CD14-positive monocyte (primary cell): ENCODE data around the gene PLA2G6. TPM values are rescaled to one million over a fixed set of nuclear protein-coding genes. Genes with fewer than 3 reads are reported as not detected.

ENCODE experiments used
- DNase-seq, 3 donors: peaks; one replicate each; pipeline ENCODE4 v3.0.0-alpha.2; 2011 to 2022
- H2AFZ ChIP-seq: 2 replicates; pipeline ENCODE4 v1.6.0; 2012; ENCODE audit warnings: mild to moderate bottlenecking, low read depth, low read length, inconsistent platforms; ENCODE audit not compliant: insufficient read depth, poor library complexity, severe bottlenecking
- H3K27ac ChIP-seq, 2 donors: 1 replicate in 1 of 2; 2 replicates in 1 of 2; pipeline ENCODE4 v1.5.1; 2012 to 2013; ENCODE audit warnings: low read length in 2 of 2, control low read depth in 1 of 2, inconsistent platforms in 1 of 2, low read depth in 1 of 2, mild to moderate bottlenecking in 1 of 2
- H3K27me3 ChIP-seq, 2 donors: one replicate each; pipeline versions ENCODE4 v1.6.0 to v1.6.1; 2011 to 2013; ENCODE audit warnings: low read length in 2 of 2; ENCODE audit not compliant: control insufficient read depth in 2 of 2, insufficient read depth in 2 of 2
- H3K36me3 ChIP-seq, 2 donors: replicated peaks in 1 of 2; 1 replicate in 1 of 2; 2 replicates in 1 of 2; pipeline versions ENCODE4 v1.5.1 to v1.6.1; 2012 to 2013; ENCODE audit warnings: low read length in 2 of 2, control low read depth in 1 of 2, inconsistent platforms in 1 of 2, mild to moderate bottlenecking in 1 of 2; ENCODE audit not compliant: insufficient read depth in 2 of 2, control insufficient read depth in 1 of 2
- H3K4me1 ChIP-seq, 2 donors: 1 replicate in 1 of 2; 2 replicates in 1 of 2; pipeline versions ENCODE4 v1.5.1 to v1.6.1; 2012 to 2013; ENCODE audit warnings: low read length in 2 of 2, control low read depth in 1 of 2, inconsistent platforms in 1 of 2, mild to moderate bottlenecking in 1 of 2, moderate library complexity in 1 of 2; ENCODE audit not compliant: insufficient read depth in 2 of 2, control insufficient read depth in 1 of 2
- H3K4me2 ChIP-seq: replicated peaks from 2 replicates; pipeline ENCODE3; 2012; ENCODE audit warnings: low read length, moderate library complexity, mild to moderate bottlenecking; ENCODE audit not compliant: poor library complexity, severe bottlenecking; ENCODE audit errors: extremely low read depth
- H3K4me3 ChIP-seq, 3 experiments: fragments of 200-600 bp in 1 of 3; sonication (generic) in 1 of 3; replicated peaks in 1 of 3; 1 replicate in 2 of 3; 2 replicates in 1 of 3; pipeline ENCODE4 v1.5.1; 2011 to 2013; ENCODE audit warnings: low read length in 3 of 3, mild to moderate bottlenecking in 3 of 3, control low read depth in 2 of 3, low read depth in 2 of 3, inconsistent platforms in 1 of 3, moderate library complexity in 1 of 3
- H3K79me2 ChIP-seq: 2 replicates; pipeline ENCODE4 v1.6.0; 2012; ENCODE audit warnings: mild to moderate bottlenecking, control low read depth, inconsistent platforms, low read length, moderate library complexity; ENCODE audit not compliant: insufficient read depth
- H3K9ac ChIP-seq: 2 replicates; pipeline ENCODE4 v1.6.0; 2017; ENCODE audit warnings: low read length, mild to moderate bottlenecking; ENCODE audit not compliant: insufficient read depth, poor library complexity, severe bottlenecking
- H3K9me3 ChIP-seq, 2 donors: replicated peaks in 1 of 2; 1 replicate in 1 of 2; 2 replicates in 1 of 2; pipeline versions ENCODE4 v1.5.1 to v1.6.1; 2012 to 2013; ENCODE audit warnings: low read length in 2 of 2, control low read depth in 1 of 2; ENCODE audit not compliant: control insufficient read depth in 1 of 2, insufficient read depth in 1 of 2
- H4K20me1 ChIP-seq: 2 replicates; pipeline ENCODE4 v1.6.0; 2012; ENCODE audit warnings: mild to moderate bottlenecking, low read length, control low read depth, moderate library complexity; ENCODE audit not compliant: insufficient read depth
- H3K27ac Mint-ChIP-seq, 7 donors: one replicate each; pipeline ENCODE4 v1.8.0; 2020; ENCODE audit warnings: mild to moderate bottlenecking in 7 of 7, mixed read lengths in 7 of 7, moderate library complexity in 6 of 7, inconsistent platforms in 2 of 7
- H3K27me3 Mint-ChIP-seq, 3 donors: one replicate each; pipeline ENCODE4 v1.8.0; 2021 to 2022; ENCODE audit warnings: low read depth in 3 of 3, mild to moderate bottlenecking in 3 of 3, mixed read lengths in 3 of 3, moderate library complexity in 3 of 3, inconsistent platforms in 1 of 3
- H3K36me3 Mint-ChIP-seq, 2 donors: one replicate each; pipeline ENCODE4 v1.8.0; 2020; ENCODE audit warnings: mixed read lengths in 2 of 2, inconsistent platforms in 1 of 2, mild to moderate bottlenecking in 1 of 2
- H3K4me1 Mint-ChIP-seq: one replicate; pipeline ENCODE4 v1.8.0; 2020; ENCODE audit warnings: mild to moderate bottlenecking, mixed read lengths
- H3K4me3 Mint-ChIP-seq, 2 donors: one replicate each; pipeline ENCODE4 v1.8.0; 2020; ENCODE audit warnings: mild to moderate bottlenecking in 2 of 2, mixed read lengths in 2 of 2, moderate library complexity in 1 of 2
- H3K9me3 Mint-ChIP-seq, 7 donors: one replicate each; pipeline ENCODE4 v1.8.0; 2020 to 2022; ENCODE audit warnings: mixed read lengths in 7 of 7, mild to moderate bottlenecking in 6 of 7, moderate library complexity in 6 of 7, inconsistent platforms in 2 of 7
- WGBS: methylation state at CpG from one replicate; pipeline ENCODE4 v1.1.5; 2013; ENCODE audit warnings: missing lambda C conversion rate; ENCODE audit not compliant: insufficient coverage; 5-methylcytosine and 5-hydroxymethylcytosine counted together
- intact Hi-C, 2 donors: fragments of 100-400 bp; cut with micrococcal nuclease; formaldehyde crosslinking; loops; one replicate each; pipeline versions ENCODE4 v1.15.0 to v1.15.1; 2023
- polyA plus RNA-seq, 3 donors: library from polyadenylated mRNA; depleted of rRNA in 1 of 3; unstranded in 2 of 3; stranded (reverse) in 1 of 3; fragments of 300-500 nt in 2 of 3; fragments of >200 nt in 1 of 3; fragmentation: Illumina TruSeq in 2 of 3; gene quantifications; 1 replicate in 2 of 3; 2 replicates in 1 of 3; pipeline ENCODE4 v1.2.3, GENCODE V29; 2012 to 2021
- TF ChIP-seq, protein P1 (sequence below): fragments of 200-600 bp; IDR thresholded peaks from one replicate; pipeline ENCODE4 v1.8.0; 2022; ENCODE audit warnings: antibody characterized with exemption, mild to moderate bottlenecking

PLA2G6 gene
- polyA plus RNA-seq, 3 donors: 0.43 to 8.3 (median 0.62) TPM

DNA sequence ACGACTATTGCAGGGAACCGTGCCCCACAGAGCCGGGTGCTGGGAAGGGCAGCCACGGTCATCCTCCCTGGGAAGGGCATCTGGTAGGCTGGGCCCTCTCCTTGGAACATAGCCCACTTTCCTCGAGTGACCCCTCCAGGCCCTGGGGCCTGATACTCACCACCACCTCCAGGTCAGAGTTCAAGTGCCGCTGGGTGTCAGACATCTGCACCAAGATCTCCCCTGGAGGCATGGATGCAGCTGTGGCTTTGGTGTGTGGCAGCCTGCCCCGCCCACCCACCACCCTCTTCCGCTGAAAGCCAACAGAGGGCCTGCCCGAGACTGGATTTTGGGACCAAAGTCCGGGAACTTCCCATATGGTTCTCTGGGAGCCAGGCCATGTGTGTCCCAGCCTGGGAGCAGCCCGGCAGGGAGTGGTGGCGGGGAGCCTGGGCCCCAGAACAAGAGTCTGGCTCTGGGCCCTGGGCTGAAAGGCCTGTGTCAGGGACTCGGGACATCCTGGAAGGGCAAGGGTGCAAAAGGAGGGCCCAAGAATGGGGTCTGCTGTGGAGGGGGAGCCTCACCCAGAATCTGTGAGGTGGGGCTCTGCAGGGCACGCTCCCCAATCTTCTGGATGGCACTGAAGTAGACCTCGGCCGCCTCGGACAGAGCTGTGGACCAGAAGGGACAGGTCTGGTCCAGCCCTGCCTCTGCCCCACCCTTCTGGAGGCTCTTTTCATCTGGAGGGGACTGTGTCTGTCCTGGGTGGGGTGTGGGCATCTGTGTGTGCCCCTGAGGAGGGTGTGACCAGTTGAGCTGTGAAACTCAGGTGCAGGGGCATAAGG, 73.7 kb downstream of the PLA2G6 start:
- H3K9me3 Mint-ChIP-seq: peaks cover 0 to 2% (median 0%) of the 10 kb centered on the region in 7 donors
- H3K4me1 Mint-ChIP-seq: no peaks in the 10 kb centered on the region
- H3K36me3 Mint-ChIP-seq: no peaks in the 10 kb centered on the region
- no peaks in the 10 kb centered on the region for H3K27me3 ChIP-seq
- no peak overlapping the region for H3K27ac ChIP-seq
- intact Hi-C loops: loop anchor here in 1 of 2 donors (5.0 kb wide), 1 partner anchor 61 kb away; no protein-coding TSS in a partner anchor
- 96% methylated on average over 16 of the region's 17 CpGs for WGBS
- H3K27me3 Mint-ChIP-seq: peaks cover 0 to 8% (median 5%) of the 10 kb centered on the region in 3 donors
- DNase-seq: no peak
- H3K36me3 ChIP-seq: no peaks in the 10 kb centered on the region
- H3K4me1 ChIP-seq: no peaks in the 10 kb centered on the region
- TF ChIP-seq, protein P1, sequence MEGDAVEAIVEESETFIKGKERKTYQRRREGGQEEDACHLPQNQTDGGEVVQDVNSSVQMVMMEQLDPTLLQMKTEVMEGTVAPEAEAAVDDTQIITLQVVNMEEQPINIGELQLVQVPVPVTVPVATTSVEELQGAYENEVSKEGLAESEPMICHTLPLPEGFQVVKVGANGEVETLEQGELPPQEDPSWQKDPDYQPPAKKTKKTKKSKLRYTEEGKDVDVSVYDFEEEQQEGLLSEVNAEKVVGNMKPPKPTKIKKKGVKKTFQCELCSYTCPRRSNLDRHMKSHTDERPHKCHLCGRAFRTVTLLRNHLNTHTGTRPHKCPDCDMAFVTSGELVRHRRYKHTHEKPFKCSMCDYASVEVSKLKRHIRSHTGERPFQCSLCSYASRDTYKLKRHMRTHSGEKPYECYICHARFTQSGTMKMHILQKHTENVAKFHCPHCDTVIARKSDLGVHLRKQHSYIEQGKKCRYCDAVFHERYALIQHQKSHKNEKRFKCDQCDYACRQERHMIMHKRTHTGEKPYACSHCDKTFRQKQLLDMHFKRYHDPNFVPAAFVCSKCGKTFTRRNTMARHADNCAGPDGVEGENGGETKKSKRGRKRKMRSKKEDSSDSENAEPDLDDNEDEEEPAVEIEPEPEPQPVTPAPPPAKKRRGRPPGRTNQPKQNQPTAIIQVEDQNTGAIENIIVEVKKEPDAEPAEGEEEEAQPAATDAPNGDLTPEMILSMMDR: no peak
- no peak overlapping the region for H3K4me2 ChIP-seq
- no peaks in the 10 kb centered on the region for H3K9me3 ChIP-seq
- H2AFZ ChIP-seq: no peak overlapping the region
- H3K79me2 ChIP-seq: no peaks in the 10 kb centered on the region
- H4K20me1 ChIP-seq: no peaks in the 10 kb centered on the region
- no peak overlapping the region for H3K27ac Mint-ChIP-seq
- no peak overlapping the region for H3K4me3 ChIP-seq
- H3K4me3 Mint-ChIP-seq: no peak overlapping the region
- H3K9ac ChIP-seq: no peak overlapping the region

DNA sequence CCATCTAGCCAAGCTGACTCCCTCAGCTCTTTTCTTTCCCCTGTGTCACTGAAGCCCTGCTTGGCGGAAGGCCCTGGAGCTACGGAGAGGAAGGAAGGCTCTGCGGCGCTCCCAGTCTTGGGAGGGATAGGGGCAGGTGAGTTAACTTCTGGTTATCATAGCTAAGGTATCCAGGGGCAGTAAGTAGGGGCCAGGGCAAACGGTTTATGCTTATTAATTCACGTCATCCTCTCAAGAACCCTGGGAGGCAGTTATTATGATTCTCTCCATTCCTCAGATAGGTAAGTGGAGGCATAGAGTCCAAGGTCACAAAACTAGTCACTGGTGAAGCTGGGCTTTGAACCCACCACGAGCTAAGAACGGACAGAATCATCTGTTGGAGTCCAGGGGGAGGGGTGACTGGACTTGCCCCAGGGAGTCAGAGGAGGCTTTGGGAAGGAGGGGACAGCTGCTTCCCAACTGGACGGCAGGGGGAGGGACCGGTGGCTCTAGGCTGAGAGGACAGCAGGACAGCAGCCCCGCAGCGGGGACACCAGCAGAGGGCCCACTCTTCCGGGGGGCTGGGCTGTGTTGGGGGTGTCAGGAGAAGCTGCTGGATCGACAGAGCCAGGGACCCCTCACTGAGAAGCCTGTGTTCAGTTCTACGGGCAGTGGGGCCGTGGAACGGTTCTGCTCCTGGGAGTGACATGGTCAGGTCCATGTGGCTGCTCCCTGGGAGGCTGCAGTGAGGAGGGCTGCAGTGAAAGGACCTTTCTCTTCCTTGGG, 74.6 kb downstream of the PLA2G6 start:
- Histone ChIP-seq H3K4me2 (no peak overlapping the region), H3K4me3 (no peak overlapping the region), H3K9ac (no peak overlapping the region), H3K27ac (no peak overlapping the region), H4K20me1 (no peaks in the 10 kb centered on the region), H3K27me3 (no peaks in the 10 kb centered on the region), H3K36me3 (no peaks in the 10 kb centered on the region), H2AFZ (no peak overlapping the region), H3K4me1 (no peaks in the 10 kb centered on the region), H3K79me2 (no peaks in the 10 kb centered on the region), H3K9me3 (no peaks in the 10 kb centered on the region)
- Mint-ChIP-seq H3K27me3 (peaks cover 2 to 10% (median 5%) of the 10 kb centered on the region in 3 donors), H3K4me3 (peak overlapping the region in 1 of 2 donors; percentile 61), H3K9me3 (peaks cover 0 to 2% (median 0%) of the 10 kb centered on the region in 7 donors), H3K27ac (no peak overlapping the region), H3K36me3 (no peaks in the 10 kb centered on the region), H3K4me1 (no peaks in the 10 kb centered on the region)
- TF ChIP-seq, protein P1: no peak
- DNase-seq: no peak
- intact Hi-C loops: loop anchor here in 1 of 2 donors (5.0 kb wide), 1 partner anchor 60 kb away; no protein-coding TSS in a partner anchor
- 93% methylated on average over 8 of the region's 17 CpGs for WGBS
